ENCODE measurements around the gene STAMBPL1.

DNA sequence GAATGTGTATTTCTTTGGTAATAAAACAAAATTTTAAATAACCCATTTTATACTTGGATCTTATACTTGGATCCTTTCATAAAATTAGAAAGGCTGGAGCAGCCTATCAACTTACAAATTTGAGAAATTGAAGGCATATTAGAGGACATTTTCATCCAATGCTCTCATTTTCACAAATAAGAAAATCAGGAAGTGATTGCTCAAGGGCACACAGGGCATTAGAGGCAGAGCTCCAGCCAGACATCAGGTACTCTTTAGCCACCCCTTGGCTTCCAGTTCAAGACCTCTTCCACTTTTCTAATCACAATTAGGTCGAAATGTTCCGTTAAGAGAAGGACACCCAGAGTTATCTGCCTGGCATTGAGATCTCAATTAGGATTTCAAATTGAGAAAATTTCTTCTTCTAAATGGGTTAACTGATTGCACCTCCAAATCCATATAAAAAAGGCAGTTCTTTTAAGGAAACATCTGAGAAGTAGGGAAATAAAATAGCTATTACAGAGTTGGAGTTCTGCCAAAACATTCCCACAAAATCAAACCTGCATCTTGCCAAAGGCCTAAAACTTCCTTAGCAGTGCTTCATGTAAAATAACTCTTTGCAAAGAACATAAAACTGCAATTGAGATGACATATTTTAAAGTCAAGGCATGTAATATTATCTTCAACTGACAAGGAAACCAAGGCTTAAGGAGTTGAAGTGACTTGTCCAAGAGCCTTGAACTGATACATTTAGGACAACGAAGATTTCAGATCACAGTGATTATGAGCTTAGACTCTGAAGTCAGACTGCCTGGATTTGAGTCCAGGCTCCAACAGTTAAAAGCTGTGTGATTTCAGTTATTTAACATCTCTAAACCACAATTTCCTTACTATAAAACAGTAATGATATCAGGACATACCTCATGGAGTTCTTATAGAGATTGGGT, 70.1 kb downstream of the STAMBPL1 start:
- TF ChIP-seq CTCF (IDR thresholded peaks at IDR 0.05; ENCODE audit: extremely low read depth in 1 of 2, insufficient read depth in 1 of 2, low read depth in 1 of 2, low read length in 2 of 2) (no peak), GATA2 (IDR thresholded peaks at IDR 0.05; ENCODE audit: insufficient read depth, insufficient read length, low read depth, low read length) (no peak), EZH2 (IDR thresholded peaks at IDR 0.05; ENCODE audit: borderline replicate concordance, low read depth, low read length, severe bottlenecking) (no peak), POLR2AphosphoS5 (IDR thresholded peaks at IDR 0.05; ENCODE audit: insufficient read depth, low read depth, low read length) (no peak), POLR2A (IDR thresholded peaks at IDR 0.05; ENCODE audit: low read depth, low read length) (no peak), JUN (IDR thresholded peaks at IDR 0.05; ENCODE audit: borderline replicate concordance, insufficient read depth, insufficient read length, low read depth) (no peak), FOS (IDR thresholded peaks at IDR 0.05; ENCODE audit: borderline replicate concordance, insufficient read depth, low read length) (no peak)

All from endothelial cell of umbilical vein (primary cell).